Suprapubic skin (tissue), 4 donors: ENCODE results near the gene B3GNT7. TPM values are rescaled to one million over a fixed set of nuclear protein-coding genes. Genes with fewer than 3 reads are reported as not detected.

Experiments used
- DNase-seq, 2 donors: peaks; one replicate each; pipeline ENCODE4 v3.0.0-alpha.2; 2019; ENCODE audit warnings: low spot score in 2 of 2
- H3K27ac ChIP-seq: fragments of 200-600 bp; sonication (generic); one replicate; pipeline ENCODE4 v1.5.1; 2019
- H3K27me3 ChIP-seq: fragments of 200-600 bp; sonication (generic); one replicate; pipeline ENCODE4 v1.5.1; 2019
- H3K36me3 ChIP-seq: fragments of 200-600 bp; sonication (generic); one replicate; pipeline ENCODE4 v1.5.1; 2019
- H3K4me1 ChIP-seq: fragments of 200-600 bp; sonication (generic); one replicate; pipeline ENCODE4 v1.5.1; 2019
- H3K4me3 ChIP-seq: fragments of 200-600 bp; sonication (generic); one replicate; pipeline ENCODE4 v1.5.1; 2019; ENCODE audit warnings: mild to moderate bottlenecking
- H3K9me3 ChIP-seq: fragments of 200-600 bp; sonication (generic); one replicate; pipeline ENCODE4 v1.5.1; 2019
- EP300 ChIP-seq: sonication (generic); formaldehyde crosslinking; IDR thresholded peaks from one replicate; pipeline ENCODE4 v1.6.1; 2017; ENCODE audit warnings: antibody characterized with exemption
- POLR2A ChIP-seq, 2 donors: fragments of 450-650 bp; IDR thresholded peaks; one replicate each; pipeline ENCODE4 v1.6.1; 2017; ENCODE audit warnings: antibody characterized with exemption in 2 of 2, mild to moderate bottlenecking in 2 of 2, moderate library complexity in 2 of 2
- POLR2AphosphoS5 ChIP-seq, 3 donors: sonication (generic); formaldehyde crosslinking; IDR thresholded peaks; one replicate each; pipeline ENCODE4 v1.6.1; 2017; ENCODE audit warnings: antibody characterized with exemption in 3 of 3
- WGBS: methylation state at CpG from one replicate; pipeline ENCODE4 v1.1.5; 2018; 5-methylcytosine and 5-hydroxymethylcytosine counted together
- total RNA-seq, 4 donors: library from RNA; depleted of rRNA; stranded (reverse); fragments of >200 nt; gene quantifications; one replicate each; pipeline ENCODE4 v1.1.0, GENCODE V29; 2016
- TF ChIP-seq, protein P1 (sequence below), 2 donors: fragments of 200-600 bp in 1 of 2; fragments of 450-650 bp in 1 of 2; sonication (generic) in 1 of 2; IDR thresholded peaks; one replicate each; pipeline ENCODE4 v1.5.1; 2016 to 2019; ENCODE audit warnings: antibody characterized with exemption in 2 of 2, mild to moderate bottlenecking in 1 of 2, moderate library complexity in 1 of 2

B3GNT7 gene
- total RNA-seq, 4 donors from 2014 or later: 1.3 to 1.5 (median 1.4) TPM

DNA sequence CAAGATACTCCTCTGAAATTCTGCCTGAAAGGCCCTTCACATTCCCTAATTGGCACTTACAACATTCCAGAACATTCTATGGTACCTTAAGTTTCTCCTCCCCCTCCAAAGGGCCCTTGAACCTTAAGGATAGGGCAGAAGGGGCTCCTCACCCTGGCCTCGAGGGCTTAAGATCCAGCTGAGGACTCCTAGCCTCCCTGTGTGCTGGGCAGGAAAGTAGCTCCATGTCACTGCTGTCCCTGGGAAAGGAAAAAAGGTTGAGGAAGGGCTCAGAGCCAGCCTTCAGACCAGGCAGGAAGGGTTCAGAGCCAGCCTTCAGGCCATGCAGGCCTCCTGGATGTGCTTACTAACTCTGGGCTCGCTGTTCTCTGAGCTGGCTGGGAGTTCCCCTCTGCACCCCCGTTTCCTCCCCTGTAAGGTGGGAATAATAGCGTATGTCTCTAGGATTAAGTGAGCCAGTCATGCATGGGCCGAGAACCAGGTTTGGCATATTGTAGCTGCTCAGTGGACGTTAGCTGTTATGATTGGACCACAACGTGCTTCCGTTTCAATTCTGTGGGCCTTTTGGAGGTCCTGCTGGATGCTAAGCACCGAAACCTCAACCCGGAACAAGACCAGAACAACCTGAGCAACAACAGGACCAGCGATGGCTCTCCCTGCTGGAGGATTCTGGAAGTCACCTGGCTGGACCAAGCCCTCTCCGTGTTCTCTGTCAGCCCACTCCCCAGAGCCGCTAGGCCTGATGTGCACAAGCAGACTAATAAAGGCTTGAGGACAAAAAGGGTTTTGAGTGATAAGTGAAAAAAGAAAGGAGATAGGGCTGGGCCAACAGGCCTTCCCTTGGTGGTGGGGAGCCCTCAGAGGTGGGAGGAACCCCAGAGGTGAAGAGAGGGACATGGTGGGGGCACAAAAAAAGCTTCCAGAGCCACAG is 1.0 kb upstream of the B3GNT7 start:
- Histone ChIP-seq H3K9me3 (no peaks in the 10 kb centered on the region), H3K4me3 (peak overlapping the region; percentile 62), H3K27ac (no peak overlapping the region), H3K4me1 (peaks cover 18% of the 10 kb centered on the region), H3K27me3 (peaks cover 25% of the 10 kb centered on the region), H3K36me3 (no peaks in the 10 kb centered on the region)
- 86% methylated on average over 13 of the region's 13 CpGs for WGBS
- TF ChIP-seq POLR2AphosphoS5 (IDR thresholded peaks at IDR 0.05): no peak
- TF ChIP-seq EP300: no peak
- no peak for TF ChIP-seq POLR2A (IDR thresholded peaks at IDR 0.05)
- TF ChIP-seq, protein P1, sequence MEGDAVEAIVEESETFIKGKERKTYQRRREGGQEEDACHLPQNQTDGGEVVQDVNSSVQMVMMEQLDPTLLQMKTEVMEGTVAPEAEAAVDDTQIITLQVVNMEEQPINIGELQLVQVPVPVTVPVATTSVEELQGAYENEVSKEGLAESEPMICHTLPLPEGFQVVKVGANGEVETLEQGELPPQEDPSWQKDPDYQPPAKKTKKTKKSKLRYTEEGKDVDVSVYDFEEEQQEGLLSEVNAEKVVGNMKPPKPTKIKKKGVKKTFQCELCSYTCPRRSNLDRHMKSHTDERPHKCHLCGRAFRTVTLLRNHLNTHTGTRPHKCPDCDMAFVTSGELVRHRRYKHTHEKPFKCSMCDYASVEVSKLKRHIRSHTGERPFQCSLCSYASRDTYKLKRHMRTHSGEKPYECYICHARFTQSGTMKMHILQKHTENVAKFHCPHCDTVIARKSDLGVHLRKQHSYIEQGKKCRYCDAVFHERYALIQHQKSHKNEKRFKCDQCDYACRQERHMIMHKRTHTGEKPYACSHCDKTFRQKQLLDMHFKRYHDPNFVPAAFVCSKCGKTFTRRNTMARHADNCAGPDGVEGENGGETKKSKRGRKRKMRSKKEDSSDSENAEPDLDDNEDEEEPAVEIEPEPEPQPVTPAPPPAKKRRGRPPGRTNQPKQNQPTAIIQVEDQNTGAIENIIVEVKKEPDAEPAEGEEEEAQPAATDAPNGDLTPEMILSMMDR (IDR thresholded peaks at IDR 0.05): no peak
- DNase-seq: no peak

DNA sequence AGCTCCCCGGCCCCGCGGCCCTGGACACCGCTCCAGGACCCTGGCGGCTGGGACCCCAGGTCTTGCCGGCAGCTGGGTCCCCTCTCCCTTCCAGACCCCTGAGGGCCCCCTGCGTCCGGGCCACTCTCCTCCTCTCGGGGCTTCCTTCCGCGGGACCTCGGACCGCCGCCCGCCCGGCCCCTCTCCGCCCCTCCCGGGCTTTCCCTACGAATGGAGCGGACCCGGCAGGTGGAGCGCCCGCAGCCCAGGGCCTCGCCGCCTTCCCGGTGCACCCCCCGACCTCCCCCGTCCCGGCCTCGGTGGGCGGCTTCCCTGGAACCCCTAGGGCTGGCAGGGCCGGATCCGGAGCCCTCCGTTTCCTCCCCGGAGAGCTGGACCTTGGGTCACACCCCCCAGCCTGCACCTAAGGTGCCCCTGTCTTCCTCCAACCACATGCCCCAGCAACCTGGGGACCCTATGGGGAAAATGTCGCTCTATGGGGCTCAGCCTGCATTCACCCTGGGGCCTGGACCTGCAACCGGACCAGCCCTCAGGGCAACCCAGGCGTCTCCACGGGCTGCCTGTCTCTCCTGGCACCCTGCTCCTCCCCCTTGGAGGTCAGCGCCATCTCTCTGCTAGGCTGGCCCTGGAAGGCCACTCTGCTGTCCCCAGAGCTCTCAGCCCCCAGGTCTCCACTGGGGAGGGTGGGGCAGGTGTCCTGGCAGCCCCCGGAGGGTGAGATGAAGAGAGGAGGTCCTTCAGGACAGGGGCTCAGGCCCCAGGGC is 730 bp downstream of the B3GNT7 start:
- H3K36me3 ChIP-seq: no peaks in the 10 kb centered on the region
- H3K4me3 ChIP-seq: peak overlapping the region; percentile 62
- DNase-seq: no peak
- WGBS: 50% methylated on average over 2 of the region's 41 CpGs
- H3K27me3 ChIP-seq: peaks cover 25% of the 10 kb centered on the region
- H3K4me1 ChIP-seq: peaks cover 28% of the 10 kb centered on the region
- peak overlapping the region; percentile 27 for H3K27ac ChIP-seq
- H3K9me3 ChIP-seq: no peaks in the 10 kb centered on the region
- no peak for TF ChIP-seq EP300
- no peak for TF ChIP-seq POLR2A (IDR thresholded peaks at IDR 0.05)
- TF ChIP-seq, protein P1 (IDR thresholded peaks at IDR 0.05): no peak
- TF ChIP-seq POLR2AphosphoS5 (IDR thresholded peaks at IDR 0.05): no peak

DNA sequence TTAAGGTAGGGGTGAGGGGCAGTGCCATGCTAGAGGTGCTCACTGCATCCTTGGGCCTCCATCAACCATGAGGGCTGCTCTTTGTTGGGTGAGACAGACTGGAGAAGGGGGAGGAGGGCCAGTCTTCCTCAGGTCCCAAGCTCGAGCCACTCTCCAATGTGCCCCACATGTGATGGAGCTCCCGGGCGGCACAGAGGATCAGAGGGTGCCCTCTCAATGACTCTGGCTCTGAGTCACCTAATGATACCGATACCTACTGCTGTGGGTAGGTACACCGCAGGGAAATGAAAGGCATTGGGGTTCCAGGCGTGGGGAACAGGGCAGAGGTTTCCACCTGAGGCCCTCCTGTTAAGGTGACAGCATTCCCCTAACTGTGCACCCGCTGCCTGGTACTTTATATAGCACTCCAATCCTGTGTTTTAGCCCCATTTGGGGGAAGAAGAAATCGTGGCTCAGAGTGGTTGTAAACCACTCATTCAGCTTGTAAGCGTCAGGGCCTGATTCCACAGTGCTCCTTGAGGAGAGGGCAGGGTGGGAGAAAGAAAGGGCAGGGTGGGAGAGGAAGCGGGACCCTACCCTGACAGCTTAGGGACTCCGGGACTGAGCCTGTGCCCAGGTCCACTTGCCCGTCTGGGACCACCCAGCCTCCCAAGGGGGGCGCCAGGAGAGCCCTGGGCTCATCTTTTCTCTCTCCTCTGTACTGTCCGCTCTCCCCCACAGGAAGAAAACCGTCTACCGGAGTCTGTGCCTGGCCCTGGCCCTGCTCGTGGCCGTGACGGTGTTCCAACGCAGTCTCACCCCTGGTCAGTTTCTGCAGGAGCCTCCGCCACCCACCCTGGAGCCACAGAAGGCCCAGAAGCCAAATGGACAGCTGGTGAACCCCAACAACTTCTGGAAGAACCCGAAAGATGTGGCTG is 1.8 kb downstream of the B3GNT7 start:
- no peak for DNase-seq
- no peak overlapping the region for H3K27ac ChIP-seq
- H3K36me3 ChIP-seq: no peaks in the 10 kb centered on the region
- H3K4me3 ChIP-seq: no peak overlapping the region
- WGBS: 86% methylated on average over 19 of the region's 22 CpGs
- TF ChIP-seq POLR2AphosphoS5 (IDR thresholded peaks at IDR 0.05): no peak
- TF ChIP-seq, protein P1 (IDR thresholded peaks at IDR 0.05): no peak
- TF ChIP-seq POLR2A (IDR thresholded peaks at IDR 0.05): no peak
- no peak for TF ChIP-seq EP300
- H3K27me3 ChIP-seq: peaks cover 25% of the 10 kb centered on the region
- peaks cover 28% of the 10 kb centered on the region for H3K4me1 ChIP-seq
- no peaks in the 10 kb centered on the region for H3K9me3 ChIP-seq

DNA sequence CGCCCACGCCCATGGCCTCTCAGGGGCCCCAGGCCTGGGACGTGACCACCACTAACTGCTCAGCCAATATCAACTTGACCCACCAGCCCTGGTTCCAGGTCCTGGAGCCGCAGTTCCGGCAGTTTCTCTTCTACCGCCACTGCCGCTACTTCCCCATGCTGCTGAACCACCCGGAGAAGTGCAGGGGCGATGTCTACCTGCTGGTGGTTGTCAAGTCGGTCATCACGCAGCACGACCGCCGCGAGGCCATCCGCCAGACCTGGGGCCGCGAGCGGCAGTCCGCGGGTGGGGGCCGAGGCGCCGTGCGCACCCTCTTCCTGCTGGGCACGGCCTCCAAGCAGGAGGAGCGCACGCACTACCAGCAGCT is 2.4 kb downstream of the B3GNT7 start:
- TF ChIP-seq EP300: no peak
- no peak for TF ChIP-seq POLR2AphosphoS5 (IDR thresholded peaks at IDR 0.05)
- DNase-seq: no peak
- no peaks in the 10 kb centered on the region for H3K36me3 ChIP-seq
- WGBS: 99% methylated on average over 11 of the region's 28 CpGs
- H3K27ac ChIP-seq: no peak overlapping the region
- no peak overlapping the region for H3K4me3 ChIP-seq
- no peaks in the 10 kb centered on the region for H3K9me3 ChIP-seq
- H3K4me1 ChIP-seq: peaks cover 28% of the 10 kb centered on the region
- peaks cover 25% of the 10 kb centered on the region for H3K27me3 ChIP-seq

DNA sequence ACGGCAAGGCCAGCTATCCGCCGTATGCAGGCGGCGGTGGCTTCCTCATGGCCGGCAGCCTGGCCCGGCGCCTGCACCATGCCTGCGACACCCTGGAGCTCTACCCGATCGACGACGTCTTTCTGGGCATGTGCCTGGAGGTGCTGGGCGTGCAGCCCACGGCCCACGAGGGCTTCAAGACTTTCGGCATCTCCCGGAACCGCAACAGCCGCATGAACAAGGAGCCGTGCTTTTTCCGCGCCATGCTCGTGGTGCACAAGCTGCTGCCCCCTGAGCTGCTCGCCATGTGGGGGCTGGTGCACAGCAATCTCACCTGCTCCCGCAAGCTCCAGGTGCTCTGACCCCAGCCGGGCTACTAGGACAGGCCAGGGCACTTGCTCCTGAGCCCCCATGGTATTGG is 3.1 kb downstream of the B3GNT7 start:
- Histone ChIP-seq H3K9me3 (no peaks in the 10 kb centered on the region), H3K27ac (no peak overlapping the region), H3K27me3 (peaks cover 25% of the 10 kb centered on the region), H3K36me3 (no peaks in the 10 kb centered on the region), H3K4me3 (no peak overlapping the region), H3K4me1 (peaks cover 28% of the 10 kb centered on the region)
- WGBS: 98% methylated on average over 8 of the region's 27 CpGs
- TF ChIP-seq POLR2AphosphoS5 (IDR thresholded peaks at IDR 0.05): no peak
- TF ChIP-seq, protein P1 (IDR thresholded peaks at IDR 0.05): no peak
- no peak for TF ChIP-seq EP300
- no peak for TF ChIP-seq POLR2A (IDR thresholded peaks at IDR 0.05)
- DNase-seq: no peak
